ENCODE measurements around the gene RFWD3. TPM values are rescaled to one million over a fixed set of nuclear protein-coding genes. Genes with fewer than 3 reads are reported as not detected.

The RFWD3 gene
- total RNA-seq, 6 experiments from 2014 or later, result 5.4 to 10.3 (median 7.3) TPM

GRCh38 chr16:74711938-74712337 is 45.3 kb upstream of the RFWD3 start:
- H3K36me3 ChIP-seq, result no peaks in the 10 kb centered on the region
- no peak overlapping the region for H3K4me3 ChIP-seq
- H3K27ac ChIP-seq, result no peak overlapping the region
- H3K27me3 ChIP-seq, result no peaks in the 10 kb centered on the region
- no peak for ATAC-seq
- no peaks in the 10 kb centered on the region for H3K9me3 ChIP-seq
- intact Hi-C loops (cut with DNase I), result loop anchor here in 1 of 2 donors (10.0 kb wide), 1 partner anchor 153 kb away; no protein-coding TSS in a partner anchor
- WGBS (ENCODE audit: insufficient coverage, low coverage, low lambda C conversion rate, missing lambda C conversion rate), result 65% methylated on average over 5 of the region's 12 CpGs
- peak in 1 of 3 donors; percentile 17 for DNase-seq
- TF ChIP-seq CTCF (IDR thresholded peaks at IDR 0.05) (no peak), POLR2A (IDR thresholded peaks at IDR 0.05) (no peak)
- H3K4me1 ChIP-seq, result no peaks in the 10 kb centered on the region

DNA sequence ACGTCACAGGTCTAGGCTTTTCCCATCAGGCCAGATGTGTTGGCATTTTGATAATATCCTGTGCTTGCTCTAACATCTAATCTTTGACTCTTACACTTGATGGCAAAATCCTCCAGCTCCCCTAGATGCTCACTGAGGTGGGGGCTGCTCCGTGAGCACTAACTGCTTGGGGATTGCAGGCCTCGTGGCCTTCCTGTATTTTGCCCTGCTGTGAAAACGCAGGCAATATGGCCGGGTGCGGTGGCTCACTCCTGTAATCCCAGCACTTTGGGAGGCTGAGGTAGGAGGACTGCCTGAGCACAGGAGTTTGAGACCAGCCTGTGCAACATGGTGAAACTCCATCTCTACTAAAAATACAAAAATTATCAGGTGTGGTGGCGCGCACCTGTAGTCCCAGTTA is 43.7 kb upstream of the RFWD3 start:
- intact Hi-C loops (cut with DNase I), result loop anchor here in 1 of 2 donors (10.0 kb wide), 1 partner anchor 154 kb away; no protein-coding TSS in a partner anchor
- no peak for ATAC-seq
- Histone ChIP-seq H3K4me1 (no peaks in the 10 kb centered on the region), H3K4me3 (no peak overlapping the region), H3K27me3 (no peaks in the 10 kb centered on the region), H3K9me3 (no peaks in the 10 kb centered on the region), H3K27ac (no peak overlapping the region), H3K36me3 (no peaks in the 10 kb centered on the region)
- TF ChIP-seq POLR2A (IDR thresholded peaks at IDR 0.05) (no peak), CTCF (IDR thresholded peaks at IDR 0.05) (no peak)
- DNase-seq, result peak in 1 of 3 donors; percentile 21
- WGBS (ENCODE audit: insufficient coverage, low coverage, low lambda C conversion rate, missing lambda C conversion rate), result 76% methylated on average over 3 of the region's 8 CpGs

- WGBS (ENCODE audit: insufficient coverage, low coverage, low lambda C conversion rate, missing lambda C conversion rate), result 0% methylated on average over 6 of the region's 6 CpGs
- TF ChIP-seq POLR2A (IDR thresholded peaks at IDR 0.05) (no peak), CTCF (IDR thresholded peaks at IDR 0.05) (peak; percentile 95 to 97 (median 96))
- intact Hi-C loops (cut with DNase I), result no loop called here
- ATAC-seq (peak; percentile 99 to 100 (median 100)), DNase-seq (peak; percentile 84 to 87 (median 85))
- Histone ChIP-seq H3K27me3 (no peaks in the 10 kb centered on the region), H3K9me3 (no peaks in the 10 kb centered on the region), H3K4me1 (no peaks in the 10 kb centered on the region), H3K4me3 (no peak overlapping the region), H3K27ac (no peak overlapping the region), H3K36me3 (no peaks in the 10 kb centered on the region)
Measured at GRCh38 chr16:74709441-74709877, 42.8 kb upstream of the RFWD3 start.

DNA sequence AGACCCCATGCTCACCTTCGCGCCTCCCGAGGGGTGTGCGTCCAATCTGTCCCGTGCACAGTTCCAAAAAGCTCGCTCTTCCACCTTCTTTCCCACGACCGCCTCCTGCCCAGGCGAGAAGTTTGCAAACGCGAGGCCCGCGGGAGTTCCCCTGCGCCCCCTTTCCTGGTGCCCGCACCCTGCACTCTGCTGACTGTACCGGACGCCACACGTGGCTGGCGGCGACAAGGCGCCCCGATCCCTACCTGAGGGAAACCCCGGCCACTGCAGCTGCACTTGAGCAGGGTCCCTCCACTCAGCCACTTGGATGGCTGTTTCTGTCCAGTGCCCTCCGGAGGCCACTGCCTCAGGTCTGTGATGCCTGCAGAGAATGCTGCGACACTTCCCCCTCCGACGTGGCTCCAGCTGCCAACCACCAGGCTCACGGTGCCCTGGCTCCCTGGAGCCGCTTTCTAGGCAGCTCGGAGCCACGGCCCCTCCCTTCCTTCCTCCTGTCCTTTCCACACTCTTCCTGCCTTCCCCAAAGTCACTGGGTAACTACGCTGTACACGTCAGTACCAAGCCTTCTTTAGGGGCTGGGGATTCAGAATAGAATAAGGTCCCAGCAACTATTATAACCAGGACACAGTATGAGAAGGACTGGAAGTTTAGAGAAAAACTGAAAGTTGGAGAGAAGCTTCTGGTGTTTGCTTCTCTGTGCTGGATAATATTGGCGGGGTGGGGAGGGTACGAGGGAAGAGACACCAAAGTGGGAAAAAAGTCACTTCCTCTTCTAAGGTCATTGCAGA is 34.0 kb upstream of the RFWD3 start, which contains the start of gene MLKL:
MLKL (minus strand) TSS at position 425 of the 788 bp plus-strand sequence. CDS start 5,105 bp downstream, outside the sequence.
- WGBS (ENCODE audit: insufficient coverage, low coverage, low lambda C conversion rate, missing lambda C conversion rate), result 11% methylated on average over 17 of the region's 35 CpGs
- Histone ChIP-seq H3K4me3 (peak within 1 kb of the TSS; percentile 74 to 87 (median 77)), H3K27me3 (no peaks in the 10 kb centered on the region), H3K9me3 (no peaks in the 10 kb centered on the region), H3K27ac (peak within 1 kb of the TSS; percentile 85 to 92 (median 86)), H3K4me1 (peaks cover 0 to 20% (median 7%) of the 10 kb centered on the region in 4 donors), H3K36me3 (no peaks in the 10 kb centered on the region)
- ATAC-seq (peak; percentile 72 to 84 (median 79)), DNase-seq (peak; percentile 74 to 83 (median 79))
- intact Hi-C loops (cut with DNase I), result no loop called here
- TF ChIP-seq CTCF (IDR thresholded peaks at IDR 0.05) (no peak), POLR2A (IDR thresholded peaks at IDR 0.05) (peak; percentile 82)

Data from right lobe of liver (tissue), 6 donors.